Kasumi-1 (cell line): ENCODE data around the gene PSAP.

Source experiments
- DNase-seq, 2 experiments: peaks; one replicate each; lab custom pipeline; 2025; lab: John Stamatoyannopoulos, UW

The PSAP gene

GRCh38 chr10:71783917-71784678 lies 67.0 kb downstream of the PSAP start:
- DNase-seq: no peak

DNA sequence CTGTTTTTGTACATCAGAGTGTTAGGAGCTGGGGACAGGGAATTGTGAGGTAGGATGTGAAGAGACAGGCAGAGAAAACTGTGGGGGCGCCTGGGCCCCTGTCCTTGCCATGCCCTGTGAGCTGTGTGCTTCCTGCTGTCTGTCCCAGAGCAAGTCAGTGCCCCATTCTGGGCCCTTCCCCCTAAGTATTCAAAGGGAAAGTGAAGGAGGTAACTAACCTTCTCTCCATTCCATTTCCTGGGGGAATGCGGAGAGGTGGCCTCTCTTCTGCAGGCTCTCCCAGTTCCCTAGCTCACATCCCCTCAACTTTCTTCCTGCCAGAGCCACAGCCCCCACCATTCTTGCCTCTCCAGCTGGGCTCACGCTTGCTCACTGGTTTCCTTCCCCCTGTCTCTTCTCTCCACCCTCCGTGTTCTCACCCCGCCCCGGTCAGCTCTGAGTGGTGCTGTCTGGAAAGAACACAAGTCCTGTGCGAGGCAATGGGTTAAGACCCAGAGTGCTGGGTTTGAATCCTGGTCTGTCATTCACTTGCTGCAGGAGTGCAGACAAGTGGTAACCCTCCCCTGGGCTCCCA lies 68.0 kb downstream of the PSAP start:
- DNase-seq: peak; percentile 61 to 62

GRCh38 chr10:71782221-71782916 lies 68.7 kb downstream of the PSAP start:
- DNase-seq: peak in 1 of 2 experiments; percentile 20

- DNase-seq: no peak
Measured at GRCh38 chr10:71780719-71781118, 70.3 kb downstream of the PSAP start.

DNA sequence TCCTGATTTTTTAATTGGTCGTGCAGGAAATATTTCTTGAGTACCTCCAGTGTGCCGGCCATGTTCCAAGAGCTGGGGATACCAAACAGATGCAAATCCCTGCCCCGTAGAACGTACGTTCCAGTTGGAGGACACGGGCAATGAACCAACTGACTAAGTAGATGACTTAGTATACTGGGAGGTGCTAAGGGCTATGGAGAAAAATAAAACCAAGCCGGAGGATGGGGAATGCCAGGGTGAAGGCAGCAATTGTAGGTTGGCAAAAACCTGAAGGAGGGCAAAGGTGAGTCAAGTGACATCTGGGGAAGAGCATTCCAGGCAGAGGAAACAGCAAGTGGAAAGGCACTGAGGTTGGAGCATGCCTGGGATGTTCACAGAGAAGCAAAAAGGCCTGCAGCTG lies 70.9 kb downstream of the PSAP start:
- no peak for DNase-seq

GRCh38 chr10:71779641-71780040 lies 71.4 kb downstream of the PSAP start:
- no peak for DNase-seq

- no peak for DNase-seq
Measured at GRCh38 chr10:71778071-71778825, 72.8 kb downstream of the PSAP start.

- DNase-seq: no peak
Measured at GRCh38 chr10:71777213-71777985, 73.7 kb downstream of the PSAP start.

DNA sequence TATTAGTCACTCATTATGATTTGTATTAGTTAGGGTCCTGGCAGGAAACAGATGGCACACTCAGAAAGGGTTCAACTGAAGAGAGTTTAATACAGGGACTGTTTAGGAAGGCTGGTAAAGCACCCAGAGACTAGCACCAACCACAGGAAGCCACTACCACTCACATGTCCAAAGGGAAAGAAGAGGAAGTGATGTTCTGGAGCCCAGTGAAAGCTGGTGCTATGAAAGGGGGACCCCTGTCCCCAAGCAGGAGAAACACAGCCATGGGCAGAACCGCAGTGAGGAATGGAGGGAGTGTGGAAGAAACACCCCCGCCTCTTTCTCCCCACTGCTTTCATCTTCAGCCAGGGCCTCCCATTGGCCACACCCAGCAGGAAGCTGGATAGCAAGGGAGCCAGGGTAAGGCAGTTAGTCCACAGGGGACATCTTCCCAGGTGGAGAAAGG lies 74.5 kb downstream of the PSAP start:
- peak; percentile 97 for DNase-seq

GRCh38 chr10:71774916-71775702 lies 75.9 kb downstream of the PSAP start:
- DNase-seq: peak; percentile 54 to 82

DNA sequence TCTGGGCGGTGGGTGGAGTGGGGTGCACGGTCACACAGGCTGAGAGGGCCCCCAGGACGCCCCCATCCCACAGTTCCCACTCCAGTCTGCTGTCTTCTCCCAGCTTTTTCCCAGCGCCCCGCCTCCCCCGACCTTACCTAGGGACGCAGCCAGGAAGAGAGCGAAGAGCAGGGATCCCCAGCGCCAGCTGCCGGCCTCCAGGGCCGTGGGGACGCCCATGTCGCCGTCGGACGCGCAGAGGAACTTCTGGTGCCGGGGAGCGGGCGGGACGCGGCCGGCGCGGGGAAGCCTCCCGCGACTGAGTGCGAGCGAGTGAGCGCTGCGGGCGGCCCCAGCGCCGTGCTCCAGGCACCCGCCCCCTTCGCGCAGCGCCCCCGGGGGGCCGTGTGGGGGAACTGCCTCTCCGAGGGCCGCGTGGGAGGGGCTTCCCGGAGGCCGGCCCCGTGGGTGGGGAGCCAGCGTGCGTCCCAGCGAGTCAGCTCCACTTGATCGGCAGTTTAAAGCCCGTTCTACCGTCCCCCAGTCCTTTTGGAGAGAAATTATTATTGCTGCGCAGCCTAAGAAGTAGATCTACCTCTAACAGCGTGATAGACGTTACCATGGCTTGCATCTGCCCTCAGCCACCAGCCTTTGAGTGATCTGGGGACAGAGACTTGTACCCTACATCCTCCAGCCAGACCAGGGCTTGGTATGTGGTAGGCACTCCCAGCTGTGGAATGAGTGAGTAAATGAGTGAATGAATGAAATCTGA lies 77.7 kb downstream of the PSAP start, which contains the start of gene VSIR:
TSS of gene VSIR (minus strand) at position 300 of the 751 bp plus-strand sequence. CDS start at position 219, 81 bp downstream.
- DNase-seq: peak; percentile 81 to 82

DNA sequence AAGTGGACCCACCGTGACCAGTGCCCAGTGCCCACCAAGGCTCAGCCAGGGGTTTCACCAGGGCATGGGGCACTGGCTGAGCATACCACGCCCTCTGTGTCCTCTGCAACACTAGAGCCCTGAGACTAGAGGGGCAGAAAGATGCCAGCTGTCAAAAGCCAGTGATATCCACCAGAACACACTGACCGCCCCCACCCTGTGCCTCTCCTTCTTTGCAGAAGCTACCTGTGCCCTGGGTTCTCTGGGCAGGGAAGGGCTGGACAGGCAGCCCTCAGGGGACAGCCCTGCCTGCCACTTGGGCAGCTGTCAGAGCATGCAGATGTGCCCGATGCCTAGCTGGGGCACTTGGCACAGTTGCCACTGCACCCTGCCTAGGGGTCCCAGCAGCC lies 78.2 kb downstream of the PSAP start:
- DNase-seq: no peak

DNA sequence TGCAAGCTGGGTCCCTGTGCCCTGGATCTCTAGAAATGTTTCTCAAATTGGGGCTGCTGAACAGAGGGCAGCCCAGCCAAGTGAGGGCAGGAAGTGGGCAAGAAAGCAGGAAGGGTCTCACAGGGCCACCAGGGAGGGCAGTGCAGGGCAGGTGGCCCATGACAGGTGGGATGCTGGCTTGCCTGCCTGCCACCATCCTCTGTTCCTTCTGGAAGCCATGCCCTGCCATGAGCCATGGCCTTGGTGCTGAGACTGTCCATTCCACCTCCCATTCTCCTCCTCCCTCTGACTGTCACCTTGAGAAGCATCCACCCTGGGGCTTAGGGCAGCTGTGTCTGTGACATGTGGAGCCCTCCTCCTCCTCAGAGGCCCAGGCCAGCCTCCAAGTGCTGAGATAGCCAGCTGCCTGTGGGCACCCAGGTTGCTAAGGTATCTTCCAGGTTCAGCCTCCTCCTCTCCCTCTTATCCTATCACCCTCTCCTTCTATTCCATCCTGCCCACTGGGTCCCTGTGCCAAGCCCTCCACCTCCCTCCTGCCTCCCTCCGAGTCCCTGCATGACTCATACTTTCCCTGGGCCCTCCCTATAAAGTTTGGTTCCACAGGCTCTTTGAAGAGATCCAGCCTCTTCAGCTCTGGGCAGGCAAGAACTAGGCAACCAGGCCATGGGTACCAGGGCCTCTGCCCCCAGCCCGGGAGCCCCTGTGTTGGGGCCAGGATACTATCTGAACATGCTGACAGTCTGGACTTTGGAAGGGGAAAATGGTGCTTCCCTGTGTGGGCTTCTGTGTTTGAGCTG lies 79.0 kb downstream of the PSAP start:
- DNase-seq: no peak

GRCh38 chr10:71771204-71771603 lies 79.8 kb downstream of the PSAP start:
- DNase-seq: no peak

DNA sequence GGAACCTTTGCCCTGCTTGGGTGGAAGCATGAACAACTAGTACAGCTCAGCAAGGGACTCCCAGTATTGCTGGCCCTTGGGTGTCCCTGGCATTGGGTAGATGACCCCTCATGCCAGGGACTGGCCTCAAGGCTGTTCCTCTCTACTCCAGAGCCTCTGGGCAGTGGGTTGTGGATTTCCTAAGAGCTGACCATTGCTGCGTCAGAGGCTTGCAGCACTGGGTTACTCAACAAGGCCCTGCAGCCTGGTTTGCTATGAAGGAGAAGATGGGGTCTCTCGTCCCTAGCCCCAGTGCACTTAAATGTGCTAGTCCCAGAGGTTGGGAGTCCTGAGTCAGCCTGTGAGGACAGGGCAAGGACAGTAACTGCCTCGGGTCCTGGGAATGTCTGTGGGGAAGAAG lies 80.3 kb downstream of the PSAP start:
- no peak for DNase-seq

- DNase-seq: no peak
Measured at GRCh38 chr10:71770255-71770654, 80.8 kb downstream of the PSAP start.

- DNase-seq: peak; percentile 63 to 80
Measured at GRCh38 chr10:71769279-71769823, 81.7 kb downstream of the PSAP start.

DNA sequence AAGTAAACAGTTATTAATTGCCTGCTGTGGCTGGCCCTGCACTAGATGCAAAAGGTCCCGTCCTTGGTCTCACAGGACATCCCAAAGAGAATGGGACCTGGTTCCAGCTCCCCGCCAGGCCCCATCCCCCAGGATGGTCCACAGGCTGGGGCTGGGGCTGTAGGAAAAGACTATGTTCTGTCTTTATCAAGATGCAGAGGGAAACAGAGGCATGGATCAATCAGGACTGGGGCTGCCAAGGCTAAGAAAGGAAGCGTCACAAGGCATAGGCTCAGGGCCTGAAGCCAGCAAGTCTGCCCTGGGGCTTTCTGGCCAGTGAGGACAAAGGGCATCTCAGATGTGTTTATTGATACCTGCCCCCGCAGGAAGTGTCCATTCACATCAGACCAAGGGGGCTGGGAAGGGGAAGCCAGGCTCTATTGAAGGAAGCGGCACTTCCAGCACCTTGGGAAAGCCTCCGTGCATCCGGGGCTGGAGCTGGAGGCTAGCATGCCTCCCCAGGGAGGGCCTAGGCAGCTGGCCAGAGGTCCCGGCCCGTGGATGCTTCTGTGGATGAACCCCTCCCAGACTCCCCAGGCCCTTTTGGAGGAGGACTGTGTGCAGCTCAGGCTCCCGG lies 83.5 kb downstream of the PSAP start:
- DNase-seq: no peak
